PC-3 (cell line): Measurements from ENCODE around the gene PTPRQ. TPM values are rescaled to one million over a fixed set of nuclear protein-coding genes. Genes with fewer than 3 reads are reported as not detected.
A peak's percentile ranks its signal among the peaks of the same experiment; 100 is the strongest.

Experiments
- ATAC-seq: fragments of 200-7000 bp; cut with Tn5 transposase; 2 replicates; pipeline ENCODE4 v1.9.1; 2020; ENCODE audit warnings: mild to moderate bottlenecking, moderate library complexity
- BruUV-seq: library from RNA; stranded (reverse); fragments of 400-500 nt; replicated peaks from 2 replicates; lab custom pipeline; 2021; lab: Mats Ljungman, UMichigan
- CTCF ChIA-PET: fragments of 300-600 bp; sonication (Branson Sonifier 250); formaldehyde crosslinking; loops from one replicate; lab custom pipeline; 2022; ENCODE audit warnings: antibody characterized with exemption; lab: Charles Lee
- POLR2A ChIA-PET: fragments of 300-600 bp; sonication (Branson Sonifier 250); formaldehyde crosslinking; loops from one replicate; lab custom pipeline; 2022; ENCODE audit warnings: antibody characterized with exemption; ENCODE audit not compliant: unreplicated experiment; lab: Charles Lee
- DNase-seq: peaks from one replicate; pipeline ENCODE4 v3.0.0-alpha.2; 2015
- H2AFZ ChIP-seq: fragments of 300-600 bp; sonication (generic); 2 replicates; pipeline ENCODE4 v1.6.0; 2016; ENCODE audit warnings: antibody characterized with exemption, low read length
- H3F3A ChIP-seq: fragments of 300-600 bp; sonication (generic); one replicate; pipeline ENCODE4 v1.6.0; 2017; ENCODE audit warnings: antibody characterized with exemption, low read length, control low read depth, mild to moderate bottlenecking; ENCODE audit not compliant: unreplicated experiment
- H3K27ac ChIP-seq: fragments of 300-600 bp; sonication (generic); 2 replicates; pipeline ENCODE4 v1.5.1; 2016; ENCODE audit warnings: mild to moderate bottlenecking, low read length
- H3K27me3 ChIP-seq: fragments of 300-600 bp; sonication (generic); 2 replicates; pipeline ENCODE4 v1.6.1; 2016; ENCODE audit warnings: low read length, mixed read lengths
- H3K36me3 ChIP-seq: fragments of 300-600 bp; sonication (generic); 2 replicates; pipeline ENCODE4 v1.6.1; 2016; ENCODE audit warnings: low read depth, mixed run types, low read length, mixed read lengths
- H3K4me1 ChIP-seq: fragments of 300-600 bp; sonication (generic); 2 replicates; pipeline ENCODE4 v1.5.1; 2016; ENCODE audit warnings: low read length; ENCODE audit not compliant: insufficient read depth
- H3K4me2 ChIP-seq: fragments of 300-600 bp; sonication (generic); 2 replicates; pipeline ENCODE4 v1.6.0; 2016; ENCODE audit warnings: low read length
- H3K4me3 ChIP-seq: fragments of 300-600 bp; sonication (generic); 2 replicates; pipeline ENCODE4 v1.5.1; 2016; ENCODE audit warnings: mild to moderate bottlenecking, low read length, mixed read lengths
- H3K79me2 ChIP-seq: fragments of 300-600 bp; sonication (generic); 2 replicates; pipeline ENCODE4 v1.6.1; 2017; ENCODE audit warnings: low read length, mixed read lengths
- H3K9ac ChIP-seq: fragments of 300-600 bp; sonication (generic); 2 replicates; pipeline ENCODE4 v1.6.0; 2016; ENCODE audit warnings: mild to moderate bottlenecking, low read length
- H3K9me2 ChIP-seq: fragments of 300-600 bp; sonication (generic); replicated peaks from 2 replicates; pipeline ENCODE4 v1.6.1; 2016; ENCODE audit warnings: mixed run types, low read length, mixed read lengths
- H3K9me3 ChIP-seq: fragments of 300-600 bp; sonication (generic); 2 replicates; pipeline ENCODE4 v1.6.1; 2016; ENCODE audit warnings: low read length, mixed read lengths
- H4K20me1 ChIP-seq: fragments of 300-600 bp; sonication (generic); 2 replicates; pipeline ENCODE4 v1.6.1; 2016; ENCODE audit warnings: low read length, mixed read lengths
- CTCF ChIP-seq: fragments of 300-600 bp; sonication (generic); conservative IDR thresholded peaks from 2 replicates; pipeline ENCODE4 v1.5.1; 2017; ENCODE audit warnings: antibody characterized with exemption, low read depth, mild to moderate bottlenecking, low read length
- EZH2 ChIP-seq: fragments of 300-600 bp; sonication (generic); IDR thresholded peaks from one replicate; pipeline ENCODE4 v1.6.1; 2017; ENCODE audit warnings: antibody characterized with exemption, mild to moderate bottlenecking, low read length; ENCODE audit not compliant: unreplicated experiment
- EZH2phosphoT487 ChIP-seq: fragments of 300-600 bp; sonication (generic); IDR thresholded peaks from 2 replicates; pipeline ENCODE4 v1.6.1; 2018; ENCODE audit warnings: mild to moderate bottlenecking, antibody characterized with exemption, low read length, borderline replicate concordance
- intact Hi-C: fragments of 100-400 bp; cut with micrococcal nuclease; formaldehyde crosslinking; loops from 2 replicates; pipeline ENCODE4 v1.9.0; 2023
- total RNA-seq: library from RNA; depleted of rRNA; stranded (reverse); fragments of >200 nt; gene quantifications from 2 replicates; pipeline ENCODE4 v1.2.3, GENCODE V29; 2014

PTPRQ gene
- total RNA-seq, 1 experiment from 2014 or later, result 0.07 TPM

GRCh38 chr12:80701388-80701787 is 257.4 kb downstream of the PTPRQ start:
- ATAC-seq, result no peak
- CTCF ChIA-PET, result no interaction called here
- no peaks in the 10 kb centered on the region for H3K36me3 ChIP-seq

GRCh38 chr12:80702889-80703805 is 259.1 kb downstream of the PTPRQ start:
- ChIA-PET CTCF (no interaction called here), POLR2A (no interaction called here)
- TF ChIP-seq EZH2, result no peak
- TF ChIP-seq EZH2phosphoT487, result no peak
- no peak for TF ChIP-seq CTCF
- no TSS peak for BruUV-seq
- Histone ChIP-seq H3K27ac (no peak overlapping the region), H3F3A (no peaks in the 10 kb centered on the region), H3K4me3 (peak overlapping the region; percentile 45; the same call in 1 of the 2 replicates), H3K36me3 (no peaks in the 10 kb centered on the region), H3K9me2 (no peaks in the 10 kb centered on the region), H3K4me2 (peak overlapping the region; percentile 50), H3K9me3 (no peaks in the 10 kb centered on the region), H2AFZ (peak overlapping the region; percentile 65), H3K79me2 (no peaks in the 10 kb centered on the region), H3K4me1 (peaks cover 11% of the 10 kb centered on the region), H3K9ac (no peak overlapping the region), H3K27me3 (peaks cover 17% of the 10 kb centered on the region; the same call in 1 of the 2 replicates), H4K20me1 (no peaks in the 10 kb centered on the region)
- peak; percentile 73 for ATAC-seq
- peak; percentile 65 for DNase-seq
- intact Hi-C loops, result no loop called here

More at GRCh38 chr12:80701388-80701787, 257.4 kb downstream of the PTPRQ start:
- no peak overlapping the region for H2AFZ ChIP-seq
- intact Hi-C loops, result no loop called here
- peaks cover 11% of the 10 kb centered on the region for H3K4me1 ChIP-seq
- H3K79me2 ChIP-seq, result no peaks in the 10 kb centered on the region
- no peaks in the 10 kb centered on the region for H4K20me1 ChIP-seq
- no peak overlapping the region for H3K4me2 ChIP-seq
- H3K27ac ChIP-seq, result no peak overlapping the region
- peaks cover 6% of the 10 kb centered on the region; the same call in 1 of the 2 replicates for H3K27me3 ChIP-seq
- no peaks in the 10 kb centered on the region for H3K9me2 ChIP-seq
- H3K9ac ChIP-seq, result no peak overlapping the region
- BruUV-seq, result no TSS peak
- no peak for TF ChIP-seq EZH2phosphoT487
- TF ChIP-seq EZH2, result no peak
- no peak for TF ChIP-seq CTCF
- no peak overlapping the region for H3K4me3 ChIP-seq
- H3F3A ChIP-seq, result no peaks in the 10 kb centered on the region
- H3K9me3 ChIP-seq, result no peaks in the 10 kb centered on the region
- POLR2A ChIA-PET, result no interaction called here
- DNase-seq, result no peak
